GM15510 (cell line): ENCODE measurements around the gene SERTAD1.

ENCODE experiments used
- POLR2A ChIP-seq: IDR thresholded peaks from 3 replicates; pipeline ENCODE4 v1.6.1; 2011; ENCODE audit warnings: borderline replicate concordance; ENCODE audit not compliant: insufficient read length; ENCODE audit errors: extremely low read depth

SERTAD1 gene

GRCh38 chr19:40416918-40417642 lies 8.7 kb downstream of the SERTAD1 start:
- peak; percentile 17 for TF ChIP-seq POLR2A

- no peak for TF ChIP-seq POLR2A
Observed at GRCh38 chr19:40415768-40416167, 10.0 kb downstream of the SERTAD1 start.

GRCh38 chr19:40414542-40415535 lies 11.0 kb downstream of the SERTAD1 start:
- TF ChIP-seq POLR2A: no peak

- no peak for TF ChIP-seq POLR2A
Observed at GRCh38 chr19:40413291-40413845, 12.4 kb downstream of the SERTAD1 start, which contains the start of gene PRX. TSS of gene PRX (minus strand) at chr19:40413378. CDS start at chr19:40407932, 5,446 bp downstream.

- no peak for TF ChIP-seq POLR2A
Observed at GRCh38 chr19:40412866-40413265, 12.9 kb downstream of the SERTAD1 start.

GRCh38 chr19:40411958-40412499 lies 13.8 kb downstream of the SERTAD1 start:
- TF ChIP-seq POLR2A: no peak

GRCh38 chr19:40411125-40411842 lies 14.5 kb downstream of the SERTAD1 start:
- TF ChIP-seq POLR2A: no peak

- no peak for TF ChIP-seq POLR2A
Observed at GRCh38 chr19:40410030-40410389, 15.8 kb downstream of the SERTAD1 start.

- TF ChIP-seq POLR2A: no peak
Observed at GRCh38 chr19:40407714-40408597, 17.8 kb downstream of the SERTAD1 start.

GRCh38 chr19:40403262-40403984 lies 22.4 kb downstream of the SERTAD1 start:
- TF ChIP-seq POLR2A: peak; percentile 28

GRCh38 chr19:40400559-40400958 lies 25.2 kb downstream of the SERTAD1 start:
- no peak for TF ChIP-seq POLR2A

- no peak for TF ChIP-seq POLR2A
Observed at GRCh38 chr19:40398417-40399131, 27.2 kb downstream of the SERTAD1 start.
